CD4-positive, alpha-beta T cell (primary cell): ENCODE measurements around the gene ATP8B3. TPM values are rescaled to one million over a fixed set of nuclear protein-coding genes. Genes with fewer than 3 reads are reported as not detected.

Experiments
- ATAC-seq: fragments of 200-7000 bp; cut with Tn5 transposase; one replicate; pipeline ENCODE4 v1.10.0; 2022; ENCODE audit warnings: mild to moderate bottlenecking; ENCODE audit not compliant: poor library complexity
- CTCF ChIA-PET: fragments of 350-600 bp; sonication (Branson Sonifier 250); formaldehyde crosslinking; loops from one replicate; lab custom pipeline; 2021; ENCODE audit warnings: antibody characterized with exemption, inconsistent platforms; lab: Charles Lee
- POLR2A ChIA-PET: fragments of 350-600 bp; sonication (Branson Sonifier 250); formaldehyde crosslinking; loops from one replicate; lab custom pipeline; 2021; ENCODE audit warnings: antibody characterized with exemption, inconsistent platforms; lab: Charles Lee
- DNase-seq, 14 experiments: peaks; one replicate each; pipeline ENCODE4 v3.0.0-alpha.2; 2013 to 2020; ENCODE audit warnings: mixed read lengths in 2 of 14
- H3K27ac ChIP-seq, 2 donors: one replicate each; pipeline versions ENCODE4 v1.5.1 to v1.7.0; 2013; ENCODE audit warnings: low read length in 2 of 2, low read depth in 1 of 2, mild to moderate bottlenecking in 1 of 2
- H3K27me3 ChIP-seq, 2 experiments: 1 replicate in 1 of 2; 2 replicates in 1 of 2; pipeline versions ENCODE4 v1.6.1 to v1.7.0; 2013; ENCODE audit warnings: low read length in 2 of 2, control low read depth in 1 of 2, mild to moderate bottlenecking in 1 of 2, moderate library complexity in 1 of 2; ENCODE audit not compliant: insufficient read depth in 2 of 2, control insufficient read depth in 1 of 2
- H3K36me3 ChIP-seq: one replicate; pipeline ENCODE4 v1.6.1; 2013; ENCODE audit warnings: low read length, control low read depth; ENCODE audit not compliant: insufficient read depth
- H3K4me1 ChIP-seq: one replicate; pipeline ENCODE4 v1.6.1; 2013; ENCODE audit warnings: low read length, control low read depth; ENCODE audit not compliant: insufficient read depth
- H3K4me3 ChIP-seq: one replicate; pipeline ENCODE4 v1.5.1; 2013; ENCODE audit warnings: mild to moderate bottlenecking, low read length, moderate library complexity
- H3K9me3 ChIP-seq, 2 experiments: 1 replicate in 1 of 2; 2 replicates in 1 of 2; pipeline versions ENCODE4 v1.6.1 to v1.7.0; 2013; ENCODE audit warnings: low read length in 2 of 2, mild to moderate bottlenecking in 2 of 2, control low read depth in 1 of 2, moderate library complexity in 1 of 2; ENCODE audit not compliant: control insufficient read depth in 1 of 2, insufficient read depth in 1 of 2
- H3K27ac Mint-ChIP-seq: one replicate; pipeline ENCODE4 v1.8.0; 2020; ENCODE audit warnings: mixed read lengths
- H3K27me3 Mint-ChIP-seq: one replicate; pipeline ENCODE4 v1.8.0; 2021; ENCODE audit warnings: mixed read lengths
- H3K36me3 Mint-ChIP-seq: one replicate; pipeline ENCODE4 v1.8.0; 2021; ENCODE audit warnings: low read depth, mixed read lengths
- H3K4me1 Mint-ChIP-seq: one replicate; pipeline ENCODE4 v1.8.0; 2021; ENCODE audit warnings: low read depth, mixed read lengths
- H3K4me3 Mint-ChIP-seq: one replicate; pipeline ENCODE4 v1.8.0; 2020; ENCODE audit warnings: mild to moderate bottlenecking, mixed read lengths
- H3K9me3 Mint-ChIP-seq: one replicate; pipeline ENCODE4 v1.8.0; 2020; ENCODE audit warnings: mixed read lengths
- intact Hi-C, 2 experiments: fragments of 100-400 bp; cut with DNase I in 1 of 2; cut with micrococcal nuclease in 1 of 2; formaldehyde crosslinking; loops; one replicate each; pipeline versions ENCODE4 v1.15.1 to v1.9.0; 2023 to 2025; cut with DNase I, micrococcal nuclease
- microRNA-seq: library from miRNA; unstranded; fragments of <30 nt; microRNA quantifications from one replicate; pipeline ENCODE4 v1.2.0, GENCODE V29; 2021; ENCODE audit warnings: borderline microRNAs expressed, borderline replicate concordance
- total RNA-seq, 174 experiments: library from RNA in 2 of 174; stranded (reverse) in 2 of 174; gene quantifications; one replicate each; pipeline ENCODE4 v1.2.3 and lab custom pipeline; 2021 to 2026
- TF ChIP-seq, protein P1 (sequence below): fragments of 200-600 bp; IDR thresholded peaks from one replicate; pipeline ENCODE4 v1.8.0; 2022; ENCODE audit warnings: antibody characterized with exemption, mild to moderate bottlenecking

Gene ATP8B3
- total RNA-seq, 2 experiments from 2014 or later = 2.5 to 3.2 TPM

DNA sequence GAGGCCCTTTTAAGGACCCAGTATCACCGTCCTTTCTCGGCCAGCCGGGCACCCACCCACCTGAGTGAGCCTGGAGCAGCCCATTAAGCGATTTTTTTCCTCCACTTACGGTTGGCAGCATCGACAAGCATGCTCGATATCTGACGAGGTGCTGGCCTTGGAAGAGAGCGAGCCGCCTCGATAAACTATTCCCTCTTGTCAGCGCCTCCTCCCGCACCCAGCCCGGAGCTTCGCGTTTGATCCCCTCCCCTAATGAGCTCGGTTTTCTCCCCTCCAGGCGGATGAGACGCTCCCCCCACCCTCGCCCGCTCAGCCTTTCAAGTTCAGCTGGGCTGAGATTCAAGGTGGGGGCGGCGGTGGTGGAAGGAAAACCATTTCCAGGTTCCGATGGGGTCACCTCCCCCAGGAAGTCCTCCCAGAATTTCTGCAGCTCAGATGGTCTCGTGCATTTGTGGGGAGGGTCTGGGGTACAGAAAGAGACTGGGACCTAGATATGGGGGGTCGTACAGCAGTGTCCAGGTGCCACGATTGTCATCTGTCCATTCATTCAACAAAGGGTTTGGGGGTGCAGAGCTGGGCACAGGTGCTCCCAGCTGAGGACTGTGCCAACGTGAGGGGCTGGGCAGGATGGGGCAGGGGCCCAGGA, 77.6 kb downstream of the ATP8B3 start:
- ATAC-seq = no peak
- H3K27me3 Mint-ChIP-seq = peaks cover 58% of the 10 kb centered on the region

More for the DNA sequence above, 77.6 kb downstream of the ATP8B3 start:
- no peak overlapping the region for H3K4me3 Mint-ChIP-seq
- no peak for DNase-seq
- H3K9me3 ChIP-seq = peaks cover 0 to 23% of the 10 kb centered on the region in 2 experiments
- H3K27ac ChIP-seq = no peak overlapping the region
- TF ChIP-seq, protein P1, sequence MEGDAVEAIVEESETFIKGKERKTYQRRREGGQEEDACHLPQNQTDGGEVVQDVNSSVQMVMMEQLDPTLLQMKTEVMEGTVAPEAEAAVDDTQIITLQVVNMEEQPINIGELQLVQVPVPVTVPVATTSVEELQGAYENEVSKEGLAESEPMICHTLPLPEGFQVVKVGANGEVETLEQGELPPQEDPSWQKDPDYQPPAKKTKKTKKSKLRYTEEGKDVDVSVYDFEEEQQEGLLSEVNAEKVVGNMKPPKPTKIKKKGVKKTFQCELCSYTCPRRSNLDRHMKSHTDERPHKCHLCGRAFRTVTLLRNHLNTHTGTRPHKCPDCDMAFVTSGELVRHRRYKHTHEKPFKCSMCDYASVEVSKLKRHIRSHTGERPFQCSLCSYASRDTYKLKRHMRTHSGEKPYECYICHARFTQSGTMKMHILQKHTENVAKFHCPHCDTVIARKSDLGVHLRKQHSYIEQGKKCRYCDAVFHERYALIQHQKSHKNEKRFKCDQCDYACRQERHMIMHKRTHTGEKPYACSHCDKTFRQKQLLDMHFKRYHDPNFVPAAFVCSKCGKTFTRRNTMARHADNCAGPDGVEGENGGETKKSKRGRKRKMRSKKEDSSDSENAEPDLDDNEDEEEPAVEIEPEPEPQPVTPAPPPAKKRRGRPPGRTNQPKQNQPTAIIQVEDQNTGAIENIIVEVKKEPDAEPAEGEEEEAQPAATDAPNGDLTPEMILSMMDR = no peak
- ChIA-PET POLR2A (no interaction called here), CTCF (no interaction called here)
- intact Hi-C loops = no loop called here
- H3K36me3 Mint-ChIP-seq = no peaks in the 10 kb centered on the region
- no peaks in the 10 kb centered on the region for H3K36me3 ChIP-seq
- H3K4me1 Mint-ChIP-seq = no peaks in the 10 kb centered on the region
- H3K4me3 ChIP-seq = no peak overlapping the region
- no peaks in the 10 kb centered on the region for H3K9me3 Mint-ChIP-seq
- peaks cover 32 to 36% of the 10 kb centered on the region in 2 experiments for H3K27me3 ChIP-seq
- no peak overlapping the region for H3K27ac Mint-ChIP-seq
- H3K4me1 ChIP-seq = no peaks in the 10 kb centered on the region

Small RNA genes within 50 kb of the gene (microRNA-seq; reads per million reads assigned to microRNA genes)
- gene MIR1909 = not detected

Other genes with a start within 250 kb of the ATP8B3 start
- gene MEX3D, start 244.0 kb downstream of the ATP8B3 start, total RNA-seq = 1 to 10 TPM; 1.6 to 2.3 TPM
- gene MBD3, start 219.4 kb downstream of the ATP8B3 start, total RNA-seq = 10 to 100 TPM; 34.3 to 35.2 TPM
- gene UQCR11, start 206.8 kb downstream of the ATP8B3 start, total RNA-seq = 10 to 100 TPM; 88.9 to 93.8 TPM
- 10 to 100 TPM; 51.2 to 52.2 TPM for gene TCF3, start 159.7 kb downstream of the ATP8B3 start, total RNA-seq
- not detected for gene ONECUT3, start 58.8 kb downstream of the ATP8B3 start, total RNA-seq
- gene REXO1, start 36.2 kb upstream of the ATP8B3 start, total RNA-seq = 100 to 1,000 TPM; 106 to 114 TPM
- 10 to 100 TPM; 83.8 to 89.2 TPM for gene KLF16, start 51.3 kb upstream of the ATP8B3 start, total RNA-seq
- 100 to 1,000 TPM; 156 to 172 TPM for gene ABHD17A, start 73.2 kb upstream of the ATP8B3 start, total RNA-seq
- gene ADAT3, start 93.1 kb upstream of the ATP8B3 start, total RNA-seq = 1 to 10 TPM; 7.9 to 8.2 TPM
- gene SCAMP4, start 93.1 kb upstream of the ATP8B3 start, total RNA-seq = 10 to 100 TPM; 12.7 to 15.4 TPM
- gene CSNK1G2, start 128.9 kb upstream of the ATP8B3 start, total RNA-seq = 100 to 1,000 TPM; 122 to 127 TPM
- gene BTBD2, start 203.4 kb upstream of the ATP8B3 start, total RNA-seq = 10 to 100 TPM; 44.4 to 44.9 TPM
- gene MKNK2, start 239.0 kb upstream of the ATP8B3 start, total RNA-seq = 100 to 1,000 TPM; 325 to 347 TPM